Vagina (tissue), 2 donors: Measurements from ENCODE around the gene RNFT1. TPM values are rescaled to one million over a fixed set of nuclear protein-coding genes. Genes with fewer than 3 reads are reported as not detected.
"Not testable (repeated sequence)": the region's sequence is repeated elsewhere in the genome, so short reads cannot be mapped to it uniquely, and the experiment has no call there.

ENCODE experiments used
- DNase-seq, 2 donors: peaks; one replicate each; pipeline ENCODE4 v3.0.0-alpha.2; 2017; ENCODE audit errors: extremely low spot score in 2 of 2
- H3K27ac ChIP-seq: fragments of 200-600 bp; sonication (generic); one replicate; pipeline ENCODE4 v1.5.1; 2019
- H3K27me3 ChIP-seq: fragments of 200-600 bp; sonication (generic); one replicate; pipeline ENCODE4 v1.5.1; 2019
- H3K36me3 ChIP-seq, 2 donors: fragments of 200-600 bp; sonication (generic); one replicate each; pipeline ENCODE4 v1.5.1; 2017 to 2019
- H3K4me1 ChIP-seq: fragments of 200-600 bp; sonication (generic); one replicate; pipeline ENCODE4 v1.5.1; 2019
- H3K4me3 ChIP-seq, 2 donors: fragments of 200-600 bp; sonication (generic); 1 replicate in 1 of 2; 2 replicates in 1 of 2; pipeline ENCODE4 v1.5.1; 2016 to 2019
- H3K9me3 ChIP-seq: fragments of 200-600 bp; sonication (generic); one replicate; pipeline ENCODE4 v1.5.1; 2019
- POLR2A ChIP-seq, 2 donors: fragments of 450-650 bp; IDR thresholded peaks; one replicate each; pipeline ENCODE4 v1.6.1; 2017; ENCODE audit warnings: antibody characterized with exemption in 2 of 2, mild to moderate bottlenecking in 2 of 2, moderate library complexity in 2 of 2
- POLR2AphosphoS5 ChIP-seq, 2 donors: sonication (generic); formaldehyde crosslinking; IDR thresholded peaks; one replicate each; pipeline ENCODE4 v1.9.0; 2017; ENCODE audit warnings: antibody characterized with exemption in 2 of 2, mild to moderate bottlenecking in 2 of 2, low read depth in 1 of 2; ENCODE audit not compliant: insufficient read depth in 1 of 2
- intact Hi-C: fragments of 100-400 bp; cut with DNase I; formaldehyde crosslinking; loops from one replicate; pipeline ENCODE4 v1.15.1; 2023
- total RNA-seq: library from RNA; depleted of rRNA; stranded (reverse); fragments of >200 nt; gene quantifications from one replicate; pipeline ENCODE4 v1.2.3, GENCODE V29; 2016
- TF ChIP-seq, protein P1 (sequence below), 3 experiments: fragments of 450-650 bp in 2 of 3; fragments of 200-600 bp in 1 of 3; sonication (generic) in 1 of 3; IDR thresholded peaks; one replicate each; pipeline ENCODE4 v1.5.1; 2017 to 2019; ENCODE audit warnings: antibody characterized with exemption in 3 of 3, mild to moderate bottlenecking in 2 of 3, moderate library complexity in 2 of 3

The RNFT1 gene
- total RNA-seq, 1 donor from 2014 or later = 13.0 TPM

DNA sequence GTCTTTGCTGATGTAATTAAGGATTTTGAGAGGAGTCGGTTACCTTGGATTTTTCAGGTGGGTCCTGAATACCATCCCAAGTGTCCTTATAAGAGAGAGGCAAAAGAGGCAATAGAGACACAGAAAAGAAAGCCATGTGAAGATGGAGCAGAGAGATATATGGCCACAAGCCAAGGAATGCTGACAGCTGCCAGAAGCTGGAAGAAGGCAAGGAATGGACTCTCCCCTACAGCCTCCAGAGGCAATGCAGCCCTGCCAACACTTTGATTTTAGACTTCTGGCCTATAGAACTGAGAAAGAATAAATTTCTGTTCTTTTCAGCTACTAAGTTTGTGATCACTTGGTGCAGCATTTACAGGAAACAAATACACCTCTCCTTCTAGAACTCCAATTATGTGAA lies 8.2 kb upstream of the RNFT1 start:
- H3K4me3 ChIP-seq = no peak overlapping the region
- TF ChIP-seq, protein P1, sequence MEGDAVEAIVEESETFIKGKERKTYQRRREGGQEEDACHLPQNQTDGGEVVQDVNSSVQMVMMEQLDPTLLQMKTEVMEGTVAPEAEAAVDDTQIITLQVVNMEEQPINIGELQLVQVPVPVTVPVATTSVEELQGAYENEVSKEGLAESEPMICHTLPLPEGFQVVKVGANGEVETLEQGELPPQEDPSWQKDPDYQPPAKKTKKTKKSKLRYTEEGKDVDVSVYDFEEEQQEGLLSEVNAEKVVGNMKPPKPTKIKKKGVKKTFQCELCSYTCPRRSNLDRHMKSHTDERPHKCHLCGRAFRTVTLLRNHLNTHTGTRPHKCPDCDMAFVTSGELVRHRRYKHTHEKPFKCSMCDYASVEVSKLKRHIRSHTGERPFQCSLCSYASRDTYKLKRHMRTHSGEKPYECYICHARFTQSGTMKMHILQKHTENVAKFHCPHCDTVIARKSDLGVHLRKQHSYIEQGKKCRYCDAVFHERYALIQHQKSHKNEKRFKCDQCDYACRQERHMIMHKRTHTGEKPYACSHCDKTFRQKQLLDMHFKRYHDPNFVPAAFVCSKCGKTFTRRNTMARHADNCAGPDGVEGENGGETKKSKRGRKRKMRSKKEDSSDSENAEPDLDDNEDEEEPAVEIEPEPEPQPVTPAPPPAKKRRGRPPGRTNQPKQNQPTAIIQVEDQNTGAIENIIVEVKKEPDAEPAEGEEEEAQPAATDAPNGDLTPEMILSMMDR (IDR thresholded peaks at IDR 0.05) = no peak
- no peak for TF ChIP-seq POLR2AphosphoS5 (IDR thresholded peaks at IDR 0.05; ENCODE audit: insufficient read depth in 1 of 2, low read depth in 1 of 2)
- no peak for TF ChIP-seq POLR2A (IDR thresholded peaks at IDR 0.05)
- intact Hi-C loops = no loop called here
- H3K27ac ChIP-seq = no peak overlapping the region
- H3K9me3 ChIP-seq = no peaks in the 10 kb centered on the region
- H3K4me1 ChIP-seq = no peaks in the 10 kb centered on the region
- no peaks in the 10 kb centered on the region for H3K36me3 ChIP-seq
- no peaks in the 10 kb centered on the region for H3K27me3 ChIP-seq
- no peak for DNase-seq

DNA sequence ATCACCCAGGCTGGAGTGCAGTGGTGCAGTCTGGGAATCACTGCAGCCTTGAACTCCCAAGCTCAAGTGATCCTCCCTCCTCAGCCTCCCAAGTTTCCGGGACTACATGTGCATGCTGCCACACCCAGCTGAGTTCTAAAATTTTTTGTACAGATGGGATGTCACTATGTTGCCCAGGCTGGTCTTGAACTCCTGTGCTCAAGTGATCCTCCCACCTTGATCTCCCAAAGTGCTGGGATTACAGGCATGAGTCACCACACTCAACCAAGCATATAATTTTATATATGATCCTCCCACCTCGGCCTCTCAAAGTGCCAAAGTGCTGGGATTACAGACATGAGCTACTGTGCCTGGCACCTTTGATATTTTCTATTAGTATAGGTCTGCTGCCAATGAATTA lies 7.2 kb upstream of the RNFT1 start:
- DNase-seq, H3K4me1 ChIP-seq, intact Hi-C loops, H3K36me3 ChIP-seq, H3K4me3 ChIP-seq, H3K27me3 ChIP-seq, H3K9me3 ChIP-seq, H3K27ac ChIP-seq: not testable (repeated sequence)

DNA sequence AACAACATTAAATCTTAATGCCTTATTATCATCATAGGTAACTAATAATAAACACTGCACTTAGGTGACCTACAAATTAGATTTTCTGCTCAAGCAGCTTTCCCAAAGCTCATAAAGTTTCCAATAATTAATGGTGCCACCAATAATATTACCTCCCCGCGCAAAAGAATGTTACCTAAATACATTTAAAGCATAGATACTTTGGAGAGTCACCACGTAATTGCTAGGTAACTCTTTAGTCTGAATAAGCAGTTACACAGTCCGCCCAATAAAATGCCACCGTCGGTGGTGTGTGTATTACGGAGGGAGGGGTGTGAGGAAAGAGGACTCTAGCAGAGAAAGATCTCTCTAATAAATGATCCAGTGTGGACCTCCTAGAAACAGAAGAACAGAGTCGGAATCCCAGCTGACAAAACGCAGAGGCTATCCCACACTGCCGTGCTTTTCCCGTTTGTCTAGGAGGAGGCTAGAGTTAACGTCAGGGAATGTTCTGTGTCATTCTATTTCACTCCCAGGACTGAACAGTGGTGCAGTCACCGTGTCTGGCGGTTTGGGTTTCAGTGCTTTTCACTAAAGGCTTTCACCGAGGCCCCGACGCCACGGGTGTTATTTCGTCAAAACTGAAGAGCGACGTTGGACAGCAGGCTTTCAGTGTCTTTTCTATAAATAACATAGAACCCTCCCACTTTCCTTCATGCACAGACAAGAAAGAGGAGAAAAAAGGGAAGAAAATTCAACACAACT lies 630 bp downstream of the RNFT1 start:
- Histone ChIP-seq H3K27me3 (no peaks in the 10 kb centered on the region), H3K27ac (peak overlapping the region; percentile 93), H3K9me3 (no peaks in the 10 kb centered on the region), H3K4me3 (peak overlapping the region; percentile 76 to 82), H3K4me1 (peaks cover 13% of the 10 kb centered on the region), H3K36me3 (no peaks in the 10 kb centered on the region)
- intact Hi-C loops = no loop called here
- TF ChIP-seq POLR2AphosphoS5 (IDR thresholded peaks at IDR 0.05; ENCODE audit: insufficient read depth in 1 of 2, low read depth in 1 of 2) = no peak
- TF ChIP-seq, protein P1 (IDR thresholded peaks at IDR 0.05) = no peak
- TF ChIP-seq POLR2A (IDR thresholded peaks at IDR 0.05) = peak in 1 of 2 donors; percentile 6
- no peak for DNase-seq

DNA sequence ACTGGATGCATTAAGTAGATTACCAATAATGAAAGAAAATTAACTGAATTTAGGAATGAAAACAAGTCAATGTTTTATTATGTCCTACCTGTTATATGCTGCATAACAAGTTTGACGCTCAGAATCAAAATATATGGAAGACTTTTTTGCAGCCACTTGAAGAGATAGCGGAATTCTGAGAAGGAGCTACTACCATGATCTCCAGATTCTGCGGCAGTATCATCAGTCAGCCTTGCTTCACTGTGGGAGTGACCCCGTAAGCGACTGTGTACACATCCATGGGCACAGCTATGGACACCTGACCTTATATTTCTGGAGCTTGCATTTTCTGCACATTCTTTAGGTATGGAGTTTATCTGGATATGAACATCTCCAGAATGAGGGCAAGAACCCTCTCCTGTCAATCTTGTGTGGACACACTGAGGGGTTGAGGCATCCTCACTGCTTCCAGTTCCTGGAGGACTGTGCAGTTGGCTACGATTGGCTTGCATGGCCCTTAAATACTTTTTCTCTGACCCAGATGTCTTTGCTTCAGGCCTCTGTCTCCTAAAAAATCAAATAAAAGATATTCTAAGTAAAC lies 1.7 kb downstream of the RNFT1 start:
- intact Hi-C loops = no loop called here

DNA sequence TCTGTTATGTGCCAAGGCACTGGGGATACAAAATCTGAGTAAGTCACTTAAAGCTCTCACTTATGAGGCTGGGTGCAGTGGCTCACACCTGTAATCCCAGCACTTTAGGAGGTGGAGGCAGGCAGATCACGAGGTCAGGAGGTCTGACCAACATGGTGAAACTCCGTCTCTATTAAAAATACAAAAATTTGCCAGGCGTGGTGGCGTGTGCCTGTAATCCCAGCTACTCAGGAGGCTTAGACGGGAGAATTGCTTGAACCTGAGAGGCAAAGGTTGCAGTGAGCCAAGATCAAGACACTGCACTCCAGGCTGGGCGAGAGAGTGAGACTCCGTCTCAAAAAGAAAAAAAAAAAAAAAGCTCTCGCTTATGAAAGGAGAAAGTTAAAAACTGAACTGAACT lies 5.0 kb downstream of the RNFT1 start:
- H3K27ac ChIP-seq, H3K27me3 ChIP-seq, intact Hi-C loops, H3K9me3 ChIP-seq, DNase-seq, H3K4me3 ChIP-seq: not testable (repeated sequence)
- H3K4me1 ChIP-seq = peaks cover 13% of the 10 kb centered on the region
- H3K36me3 ChIP-seq = peaks cover 0 to 11% of the 10 kb centered on the region in 2 donors

More for the DNA sequence above, 1.7 kb downstream of the RNFT1 start:
- Histone ChIP-seq H3K27ac (no peak overlapping the region), H3K4me1 (peaks cover 13% of the 10 kb centered on the region), H3K4me3 (no peak overlapping the region), H3K27me3 (no peaks in the 10 kb centered on the region), H3K9me3 (no peaks in the 10 kb centered on the region), H3K36me3 (no peaks in the 10 kb centered on the region)
- DNase-seq = no peak
- TF ChIP-seq, protein P1 (IDR thresholded peaks at IDR 0.05) = no peak
- no peak for TF ChIP-seq POLR2A (IDR thresholded peaks at IDR 0.05)
- TF ChIP-seq POLR2AphosphoS5 (IDR thresholded peaks at IDR 0.05; ENCODE audit: insufficient read depth in 1 of 2, low read depth in 1 of 2) = no peak

DNA sequence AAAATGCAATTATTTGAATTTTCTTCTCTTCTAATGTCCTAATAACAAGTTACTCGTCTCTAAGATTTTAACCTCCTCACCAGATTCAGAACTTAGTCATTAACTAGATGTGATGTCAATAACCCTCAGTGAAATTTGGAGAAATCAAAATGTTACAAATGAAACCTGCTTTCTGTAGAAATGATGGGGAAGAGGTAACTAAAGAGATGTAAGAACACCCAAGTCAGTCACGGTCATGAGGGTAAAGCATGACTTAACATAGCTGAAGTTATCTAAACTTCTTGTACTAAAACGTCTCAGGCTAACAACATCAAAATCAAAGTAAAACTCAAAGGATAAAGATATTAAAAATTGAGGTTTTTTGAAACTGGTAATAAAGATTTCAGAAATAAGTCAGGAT lies 9.7 kb downstream of the RNFT1 start:
- no peaks in the 10 kb centered on the region for H3K9me3 ChIP-seq
- TF ChIP-seq POLR2A (IDR thresholded peaks at IDR 0.05) (no peak), POLR2AphosphoS5 (IDR thresholded peaks at IDR 0.05; ENCODE audit: insufficient read depth in 1 of 2, low read depth in 1 of 2) (no peak)
- TF ChIP-seq, protein P1 (IDR thresholded peaks at IDR 0.05) = no peak
- H3K27me3 ChIP-seq = no peaks in the 10 kb centered on the region
- no peak overlapping the region for H3K27ac ChIP-seq
- peaks cover 0 to 25% of the 10 kb centered on the region in 2 donors for H3K36me3 ChIP-seq
- DNase-seq = no peak
- intact Hi-C loops = no loop called here
- no peak overlapping the region for H3K4me3 ChIP-seq
- H3K4me1 ChIP-seq = no peaks in the 10 kb centered on the region
